Activated T-helper 17 cell treated with anti-CD3 and anti-CD28 coated beads, Interleukin-2, amount 50 U/mL, for 72 hours (primary cell): ENCODE data around the gene DNLZ. TPM values are rescaled to one million over a fixed set of nuclear protein-coding genes. Genes with fewer than 3 reads are reported as not detected.

Experiments used
- ATAC-seq: fragments of 150-1000 bp; cut with Tn5 transposase; replicated peaks from 2 replicates; pipeline ENCODE4 v1.10.0; 2021; ENCODE audit warnings: mild to moderate bottlenecking, moderate library complexity
- H3K27ac Mint-ChIP-seq: one replicate; pipeline ENCODE4 v1.8.0; 2022; ENCODE audit warnings: mixed read lengths
- H3K27me3 Mint-ChIP-seq: one replicate; pipeline ENCODE4 v1.8.0; 2022; ENCODE audit warnings: mixed read lengths
- H3K36me3 Mint-ChIP-seq: one replicate; pipeline ENCODE4 v1.8.0; 2022; ENCODE audit warnings: low read depth, mild to moderate bottlenecking, mixed read lengths
- H3K4me1 Mint-ChIP-seq: one replicate; pipeline ENCODE4 v1.8.0; 2022; ENCODE audit warnings: mixed read lengths
- H3K4me3 Mint-ChIP-seq: one replicate; pipeline ENCODE4 v1.8.0; 2022; ENCODE audit warnings: mild to moderate bottlenecking, mixed read lengths
- H3K9me3 Mint-ChIP-seq: one replicate; pipeline ENCODE4 v1.8.0; 2022; ENCODE audit warnings: mixed read lengths
- total RNA-seq, 2 donors: library from RNA; stranded (reverse); gene quantifications; one replicate each; pipeline ENCODE4 v1.2.3, GENCODE V29; 2022

The DNLZ gene
- total RNA-seq, 2 donors from 2014 or later: 10.3 to 24.0 TPM

GRCh38 chr9:136363949-136364748, 605 bp upstream of the DNLZ start:
- Mint-ChIP-seq H3K9me3 (no peaks in the 10 kb centered on the region), H3K36me3 (peaks cover 7% of the 10 kb centered on the region), H3K27ac (no peak overlapping the region), H3K4me3 (peak overlapping the region; percentile 19), H3K27me3 (no peaks in the 10 kb centered on the region), H3K4me1 (no peaks in the 10 kb centered on the region)
- ATAC-seq: no peak

- no peaks in the 10 kb centered on the region for H3K4me1 Mint-ChIP-seq
- no peak for ATAC-seq
- peaks cover 7% of the 10 kb centered on the region for H3K36me3 Mint-ChIP-seq
- no peaks in the 10 kb centered on the region for H3K9me3 Mint-ChIP-seq
- no peaks in the 10 kb centered on the region for H3K27me3 Mint-ChIP-seq
- H3K27ac Mint-ChIP-seq: peak overlapping the region; percentile 78
- no peak overlapping the region for H3K4me3 Mint-ChIP-seq
Observed at GRCh38 chr9:136362450-136362784, 1.1 kb downstream of the DNLZ start.

DNA sequence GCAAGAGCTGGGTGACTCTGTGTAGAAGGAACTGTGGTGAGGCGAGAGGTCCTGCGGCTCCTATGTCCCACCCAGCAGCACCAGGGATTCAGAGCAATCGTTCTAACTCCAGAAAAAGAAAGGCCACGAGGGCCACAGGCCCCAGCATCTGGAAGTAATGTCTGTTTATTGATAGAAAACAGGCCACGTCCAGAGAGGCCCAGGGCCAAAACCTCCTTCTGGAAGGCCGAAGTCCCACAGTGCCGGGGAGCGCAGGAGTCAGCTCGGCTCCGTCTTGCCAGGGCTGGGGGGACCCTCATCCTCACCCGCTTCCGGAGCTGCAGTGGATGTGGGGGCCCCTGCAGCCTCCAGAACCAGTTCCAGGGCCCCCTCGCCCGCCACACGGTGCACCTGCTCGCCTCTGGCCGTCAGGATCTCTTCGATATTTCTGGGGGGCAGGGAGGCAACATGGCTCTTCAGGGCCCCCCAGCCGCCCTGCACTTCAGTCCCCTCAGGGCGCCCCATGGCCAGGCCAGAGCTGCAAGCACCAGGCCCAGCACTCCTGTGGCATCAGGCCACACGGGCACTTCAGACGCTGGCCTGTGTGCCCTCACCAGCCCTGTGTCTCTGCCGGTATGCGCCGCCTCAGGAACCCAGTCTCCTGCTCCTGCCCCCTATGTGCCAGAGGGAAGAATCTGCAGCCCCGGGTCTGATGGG, 1.6 kb downstream of the DNLZ start:
- no peaks in the 10 kb centered on the region for H3K27me3 Mint-ChIP-seq
- peaks cover 7% of the 10 kb centered on the region for H3K36me3 Mint-ChIP-seq
- no peaks in the 10 kb centered on the region for H3K9me3 Mint-ChIP-seq
- no peaks in the 10 kb centered on the region for H3K4me1 Mint-ChIP-seq
- ATAC-seq: no peak
- no peak overlapping the region for H3K27ac Mint-ChIP-seq
- no peak overlapping the region for H3K4me3 Mint-ChIP-seq

GRCh38 chr9:136361047-136361753, 2.3 kb downstream of the DNLZ start:
- H3K9me3 Mint-ChIP-seq: no peaks in the 10 kb centered on the region
- H3K4me3 Mint-ChIP-seq: no peak overlapping the region
- H3K27me3 Mint-ChIP-seq: no peaks in the 10 kb centered on the region
- H3K27ac Mint-ChIP-seq: no peak overlapping the region
- H3K4me1 Mint-ChIP-seq: no peaks in the 10 kb centered on the region
- peaks cover 7% of the 10 kb centered on the region for H3K36me3 Mint-ChIP-seq
- ATAC-seq: no peak

DNA sequence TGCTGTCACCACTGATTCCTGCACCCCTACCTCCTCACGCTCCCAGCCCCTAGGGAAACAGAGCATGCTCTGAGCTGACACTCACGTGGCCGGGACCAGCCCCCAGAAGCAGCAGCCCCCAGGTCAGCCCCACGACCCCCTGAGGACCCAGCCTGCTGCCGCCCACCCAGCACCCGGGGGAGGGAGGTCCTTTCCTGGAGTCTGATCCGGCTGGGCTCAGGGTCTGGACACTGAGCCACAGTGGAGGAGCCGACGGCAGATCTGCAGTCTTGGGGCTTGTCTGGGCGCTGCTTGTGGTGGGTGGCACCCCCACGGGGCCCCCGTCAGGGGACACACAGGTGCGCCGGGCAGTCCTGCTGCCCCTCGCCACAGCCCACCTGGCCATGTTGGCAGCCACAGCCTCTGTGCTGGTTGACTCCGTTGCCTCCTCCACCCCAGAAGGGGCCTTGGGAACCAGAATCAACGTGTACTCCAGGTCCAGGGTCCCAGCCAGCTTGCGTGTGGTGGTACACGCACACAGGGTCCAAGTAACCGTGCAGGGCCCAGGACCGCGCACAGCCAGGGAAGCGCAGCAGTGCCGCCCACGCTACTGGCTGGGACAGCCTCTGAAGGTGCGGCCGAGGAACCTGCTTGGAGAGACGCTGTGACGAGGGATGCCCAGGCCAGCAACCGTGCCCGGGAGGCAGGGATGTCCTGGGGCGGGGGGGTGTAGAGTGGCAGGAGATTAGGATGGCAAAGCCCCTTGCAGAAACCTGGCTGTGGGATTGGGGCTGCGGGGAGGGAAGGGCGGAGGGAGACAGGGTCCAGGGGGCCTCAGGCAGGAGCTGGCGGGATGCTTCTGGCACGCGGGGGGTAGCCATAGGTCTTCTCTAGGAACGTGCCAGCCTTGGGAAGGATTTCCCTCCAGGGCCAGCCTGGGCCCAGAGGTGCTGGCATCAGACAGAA, 3.5 kb downstream of the DNLZ start:
- H3K27me3 Mint-ChIP-seq: no peaks in the 10 kb centered on the region
- no peak overlapping the region for H3K27ac Mint-ChIP-seq
- H3K36me3 Mint-ChIP-seq: peaks cover 7% of the 10 kb centered on the region
- no peak for ATAC-seq
- no peaks in the 10 kb centered on the region for H3K9me3 Mint-ChIP-seq
- no peaks in the 10 kb centered on the region for H3K4me1 Mint-ChIP-seq
- H3K4me3 Mint-ChIP-seq: no peak overlapping the region

DNA sequence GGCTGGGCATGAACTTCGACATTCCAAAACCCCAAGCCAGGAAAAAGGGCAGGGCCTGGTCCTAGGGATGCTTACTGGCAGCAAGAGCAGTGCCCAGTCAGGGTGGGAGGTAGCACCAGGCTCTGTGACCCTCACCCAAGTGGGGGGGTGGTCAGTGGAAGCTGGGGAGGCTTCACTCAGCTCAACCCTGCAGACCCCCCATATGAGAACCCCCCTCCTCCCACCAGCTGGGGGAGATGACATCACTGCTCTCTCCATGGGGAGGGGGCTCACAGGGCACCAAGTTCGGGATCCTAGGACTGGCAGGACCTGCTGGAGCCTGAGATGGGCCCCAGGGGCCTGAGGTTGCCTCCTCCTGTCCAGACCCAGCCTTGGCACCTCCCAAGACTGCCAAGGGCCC, 4.7 kb downstream of the DNLZ start:
- no peaks in the 10 kb centered on the region for H3K9me3 Mint-ChIP-seq
- no peak for ATAC-seq
- no peak overlapping the region for H3K27ac Mint-ChIP-seq
- H3K4me3 Mint-ChIP-seq: no peak overlapping the region
- no peaks in the 10 kb centered on the region for H3K4me1 Mint-ChIP-seq
- H3K27me3 Mint-ChIP-seq: no peaks in the 10 kb centered on the region
- H3K36me3 Mint-ChIP-seq: peaks cover 7% of the 10 kb centered on the region

- Mint-ChIP-seq H3K4me1 (no peaks in the 10 kb centered on the region), H3K9me3 (no peaks in the 10 kb centered on the region), H3K27me3 (no peaks in the 10 kb centered on the region), H3K27ac (no peak overlapping the region), H3K36me3 (peaks cover 6% of the 10 kb centered on the region), H3K4me3 (no peak overlapping the region)
- ATAC-seq: no peak
Observed at GRCh38 chr9:136358016-136358415, 5.5 kb downstream of the DNLZ start.

GRCh38 chr9:136357202-136357725, 6.3 kb downstream of the DNLZ start:
- Mint-ChIP-seq H3K36me3 (no peaks in the 10 kb centered on the region), H3K27ac (no peak overlapping the region), H3K27me3 (no peaks in the 10 kb centered on the region), H3K4me1 (no peaks in the 10 kb centered on the region), H3K4me3 (no peak overlapping the region), H3K9me3 (no peaks in the 10 kb centered on the region)
- no peak for ATAC-seq

DNA sequence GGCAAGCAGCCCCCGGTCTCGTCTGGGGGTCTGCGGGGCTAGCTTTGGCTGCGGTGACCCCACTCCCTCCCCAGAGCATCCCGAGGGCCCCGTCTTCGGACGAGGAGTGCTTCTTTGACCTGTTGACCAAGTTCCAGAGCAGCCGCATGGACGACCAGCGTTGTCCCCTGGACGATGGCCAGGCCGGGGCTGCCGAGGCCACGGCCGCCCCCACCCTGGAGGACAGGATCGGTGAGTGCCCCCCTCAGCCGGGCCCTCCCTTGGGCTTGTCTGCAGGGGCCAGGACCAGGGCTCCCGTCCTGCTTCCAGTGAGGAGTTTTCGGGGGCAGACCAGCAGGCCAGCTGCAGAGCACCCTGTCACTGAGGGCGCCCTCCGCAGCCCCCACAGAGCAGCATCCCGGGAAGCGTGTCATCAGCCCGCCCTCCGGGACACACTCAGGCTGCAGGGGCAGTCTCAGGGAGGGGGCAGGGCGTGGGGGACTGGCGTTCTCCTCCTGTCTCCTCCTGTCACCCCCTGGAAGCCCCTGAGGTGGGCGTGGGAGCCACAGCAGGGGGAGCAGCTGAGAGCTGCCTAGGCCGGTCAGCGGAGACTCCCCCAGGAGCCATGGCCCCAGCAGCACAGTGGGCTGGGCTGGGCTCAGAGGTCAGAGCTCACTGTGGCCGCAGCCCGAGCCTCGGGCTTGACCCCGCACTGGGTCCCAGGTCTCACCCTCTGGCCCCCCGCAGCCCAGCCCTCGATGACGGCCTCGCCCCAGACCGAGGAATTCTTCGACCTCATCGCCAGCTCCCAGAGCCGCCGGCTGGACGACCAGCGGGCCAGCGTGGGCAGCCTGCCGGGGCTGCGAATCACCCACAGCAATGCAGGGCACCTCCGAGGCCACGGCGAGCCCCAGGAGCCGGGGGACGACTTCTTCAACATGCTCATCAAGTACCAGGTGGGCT, 7.7 kb downstream of the DNLZ start:
- no peak for ATAC-seq
- H3K4me1 Mint-ChIP-seq: no peaks in the 10 kb centered on the region
- no peaks in the 10 kb centered on the region for H3K9me3 Mint-ChIP-seq
- no peaks in the 10 kb centered on the region for H3K36me3 Mint-ChIP-seq
- no peak overlapping the region for H3K4me3 Mint-ChIP-seq
- H3K27ac Mint-ChIP-seq: no peak overlapping the region
- H3K27me3 Mint-ChIP-seq: no peaks in the 10 kb centered on the region

DNA sequence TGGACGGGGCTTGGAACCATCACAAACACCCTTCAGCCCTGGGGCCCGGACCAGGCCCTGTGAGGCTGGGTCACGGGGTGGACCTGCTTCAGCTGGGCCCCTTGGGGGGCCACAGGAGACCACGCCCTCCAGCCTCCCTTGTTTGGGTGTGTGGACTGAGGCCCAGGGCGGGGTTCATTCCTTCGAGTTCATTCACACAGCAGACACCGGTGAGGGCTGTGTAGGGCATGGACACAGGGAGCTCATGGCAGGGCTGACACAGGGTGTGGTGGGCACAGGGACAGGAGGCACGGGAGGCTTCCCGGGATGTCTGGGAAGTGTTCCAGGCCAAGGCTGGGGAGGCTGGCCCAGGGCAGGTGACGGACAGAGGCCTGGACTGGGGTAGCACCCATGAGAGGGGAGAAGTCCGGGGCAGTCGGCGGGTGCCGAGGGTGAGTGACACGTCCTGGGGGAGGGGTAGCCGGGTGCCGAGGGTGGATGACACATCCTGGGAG, 8.9 kb downstream of the DNLZ start:
- Mint-ChIP-seq H3K36me3 (no peaks in the 10 kb centered on the region), H3K4me3 (no peak overlapping the region), H3K27me3 (no peaks in the 10 kb centered on the region), H3K4me1 (no peaks in the 10 kb centered on the region), H3K9me3 (no peaks in the 10 kb centered on the region), H3K27ac (no peak overlapping the region)
- no peak for ATAC-seq

- no peaks in the 10 kb centered on the region for H3K9me3 Mint-ChIP-seq
- no peaks in the 10 kb centered on the region for H3K27me3 Mint-ChIP-seq
- H3K4me1 Mint-ChIP-seq: no peaks in the 10 kb centered on the region
- H3K4me3 Mint-ChIP-seq: no peak overlapping the region
- no peak for ATAC-seq
- H3K27ac Mint-ChIP-seq: no peak overlapping the region
- no peaks in the 10 kb centered on the region for H3K36me3 Mint-ChIP-seq
Observed at GRCh38 chr9:136353757-136354488, 9.6 kb downstream of the DNLZ start.

DNA sequence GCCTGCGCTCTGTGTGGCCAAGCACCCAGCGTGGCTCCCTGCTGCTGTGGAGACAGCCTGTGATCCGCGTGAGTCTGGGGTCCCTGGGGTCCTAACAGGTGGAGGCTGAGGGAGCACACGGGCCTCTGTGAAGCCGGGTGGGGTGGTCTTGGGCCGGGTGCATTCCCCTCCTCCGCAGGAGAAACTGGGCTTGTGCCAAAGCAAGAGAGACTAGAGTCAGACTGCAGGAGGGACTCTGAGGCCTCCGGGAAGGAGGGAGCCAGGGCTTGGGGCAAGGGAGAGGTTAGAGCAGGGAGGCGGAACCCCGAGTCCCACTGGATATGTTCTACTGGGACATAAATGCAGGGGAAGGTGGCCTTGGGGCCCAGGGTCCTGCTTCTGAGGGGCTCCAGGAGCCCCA, 10.5 kb downstream of the DNLZ start:
- Mint-ChIP-seq H3K9me3 (no peaks in the 10 kb centered on the region), H3K27ac (no peak overlapping the region), H3K4me3 (no peak overlapping the region), H3K27me3 (no peaks in the 10 kb centered on the region), H3K36me3 (no peaks in the 10 kb centered on the region), H3K4me1 (no peaks in the 10 kb centered on the region)
- ATAC-seq: no peak
